ENCODE results near the gene PRRT1B.

The PRRT1B gene

GRCh38 chr9:131601683-131602181, 56.4 kb downstream of the PRRT1B start:
- DNase-seq, result no peak

- DNase-seq, result no peak
These were observed 57.9 kb downstream of the PRRT1B start for GRCh38 chr9:131603199-131603598.

- DNase-seq, result no peak
These were observed 58.6 kb downstream of the PRRT1B start for GRCh38 chr9:131603711-131604439.

GRCh38 chr9:131605770-131606590, 60.7 kb downstream of the PRRT1B start:
- no peak for DNase-seq

GRCh38 chr9:131606896-131607567, 61.7 kb downstream of the PRRT1B start:
- no peak for DNase-seq

- no peak for DNase-seq
These were observed 62.3 kb downstream of the PRRT1B start for GRCh38 chr9:131607591-131607990.

- no peak for DNase-seq
These were observed 63.2 kb downstream of the PRRT1B start for GRCh38 chr9:131608493-131609037.
